Activated effector memory CD4-positive, alpha-beta T cell treated with anti-CD3 and anti-CD28 coated beads, Interleukin-2, amount 50 U/mL, for 16 hours (primary cell): ENCODE results near the gene METTL25B.

Experiments
- DNase-seq: peaks from one replicate; pipeline ENCODE4 v3.0.0-alpha.2; 2020

METTL25B gene

DNA sequence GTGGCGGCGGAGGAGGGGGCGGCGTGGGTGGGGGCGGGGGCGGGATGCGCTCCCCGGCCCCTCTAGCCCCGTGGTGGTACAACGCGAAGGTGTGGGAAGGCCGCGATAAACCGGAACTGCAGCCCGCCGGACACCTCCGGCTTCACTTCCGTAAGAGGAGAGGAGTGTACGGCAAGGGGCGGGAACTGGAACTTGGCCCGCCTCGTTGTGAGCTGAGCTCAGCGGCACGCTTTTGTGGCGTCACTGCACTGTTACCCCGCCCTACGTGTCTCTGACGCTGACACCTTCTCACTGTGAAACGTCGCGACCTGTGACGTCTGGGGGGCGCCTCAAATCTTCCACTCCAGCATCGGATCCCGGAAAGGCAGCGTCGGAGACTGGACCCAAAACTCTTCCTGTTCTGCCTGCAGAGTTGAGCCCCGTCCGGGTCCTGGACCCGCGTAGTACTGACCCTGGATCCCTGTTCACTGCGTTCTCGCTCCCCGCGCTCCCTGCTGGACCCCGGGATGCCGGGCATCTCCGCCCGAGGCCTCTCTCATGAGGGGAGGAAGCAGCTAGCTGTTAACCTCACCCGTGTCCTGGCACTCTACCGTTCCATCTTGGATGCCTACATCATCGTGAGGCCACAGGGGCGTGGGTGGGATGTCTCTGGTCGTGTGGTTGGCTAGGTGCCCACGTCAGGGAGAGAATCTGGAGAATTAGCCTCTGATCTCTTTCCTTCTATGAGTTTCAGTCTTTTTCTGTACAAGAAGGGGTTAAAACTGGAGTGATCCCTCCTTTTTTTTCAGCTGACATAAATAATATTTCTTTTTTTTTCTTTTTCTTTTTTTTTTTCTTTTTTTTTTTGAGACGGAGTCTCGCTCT, 562 bp downstream of the METTL25B start, which contains the start of gene ISG20L2:
Gene ISG20L2, minus strand, starts transcription at position 168 of the 864 bp plus-strand sequence. CDS start 1,114 bp downstream, outside the sequence.
- peak; percentile 98 for DNase-seq

DNA sequence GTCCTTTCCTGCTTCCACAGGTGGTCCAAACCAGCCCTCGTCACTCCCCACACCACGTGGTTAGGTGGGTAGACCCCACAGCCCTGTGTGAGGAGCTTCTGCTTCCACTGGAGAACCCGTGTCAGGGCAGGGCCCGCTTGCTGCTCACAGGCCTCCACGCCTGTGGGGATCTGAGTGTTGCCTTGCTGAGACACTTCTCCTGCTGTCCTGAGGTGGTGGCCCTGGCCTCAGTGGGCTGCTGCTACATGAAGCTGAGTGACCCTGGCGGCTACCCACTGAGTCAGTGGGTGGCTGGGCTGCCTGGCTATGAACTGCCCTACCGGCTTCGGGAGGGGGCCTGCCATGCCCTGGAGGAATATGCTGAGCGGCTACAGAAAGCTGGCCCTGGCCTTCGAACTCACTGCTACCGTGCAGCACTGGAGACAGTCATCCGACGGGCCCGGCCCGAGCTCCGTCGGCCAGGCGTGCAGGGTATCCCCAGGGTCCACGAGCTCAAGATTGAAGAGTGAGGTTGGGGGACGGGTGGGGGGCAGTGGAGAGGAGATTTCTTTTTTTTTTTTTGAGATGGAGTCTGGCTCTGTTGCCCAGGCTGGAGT, 5.8 kb downstream of the METTL25B start:
- no peak for DNase-seq

DNA sequence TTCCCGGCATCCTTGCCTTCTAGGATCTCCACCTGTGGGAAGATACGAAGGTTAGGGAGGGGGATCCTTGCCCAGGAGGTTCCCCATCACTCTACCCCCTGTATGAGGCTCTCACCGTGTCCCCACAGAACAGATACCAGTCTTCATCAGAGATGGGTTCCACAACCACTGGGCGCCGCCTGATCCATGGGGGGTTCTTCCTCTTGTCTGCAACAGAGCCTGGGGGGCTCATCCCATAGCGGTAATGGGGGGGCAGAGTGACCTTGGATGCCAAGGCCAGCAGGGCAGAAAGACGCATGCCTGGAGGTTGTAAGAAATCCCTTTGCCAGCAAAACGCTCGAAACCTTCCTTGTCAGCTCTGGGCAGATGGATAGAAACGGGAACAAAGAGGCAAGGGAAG, 10.1 kb downstream of the METTL25B start:
- DNase-seq, result no peak

DNA sequence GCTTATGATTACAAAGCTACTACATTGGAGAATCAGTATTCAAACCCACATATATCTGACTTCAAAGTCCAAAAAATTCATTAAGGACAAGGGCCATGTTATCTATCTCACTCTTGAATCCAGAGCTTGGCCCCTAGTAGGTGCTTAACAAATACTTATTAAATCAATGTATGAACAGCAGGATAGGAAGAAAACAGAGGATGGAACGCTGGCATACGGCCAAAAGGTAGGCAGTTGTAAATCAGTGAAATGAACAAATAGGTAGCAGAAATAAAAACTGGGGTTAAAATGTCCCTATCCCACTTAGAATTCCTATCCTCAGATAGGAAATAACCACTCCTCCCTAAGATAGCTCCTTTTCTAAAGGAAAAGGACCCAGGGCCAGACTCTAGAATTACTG, 10.6 kb downstream of the METTL25B start:
- no peak for DNase-seq

DNA sequence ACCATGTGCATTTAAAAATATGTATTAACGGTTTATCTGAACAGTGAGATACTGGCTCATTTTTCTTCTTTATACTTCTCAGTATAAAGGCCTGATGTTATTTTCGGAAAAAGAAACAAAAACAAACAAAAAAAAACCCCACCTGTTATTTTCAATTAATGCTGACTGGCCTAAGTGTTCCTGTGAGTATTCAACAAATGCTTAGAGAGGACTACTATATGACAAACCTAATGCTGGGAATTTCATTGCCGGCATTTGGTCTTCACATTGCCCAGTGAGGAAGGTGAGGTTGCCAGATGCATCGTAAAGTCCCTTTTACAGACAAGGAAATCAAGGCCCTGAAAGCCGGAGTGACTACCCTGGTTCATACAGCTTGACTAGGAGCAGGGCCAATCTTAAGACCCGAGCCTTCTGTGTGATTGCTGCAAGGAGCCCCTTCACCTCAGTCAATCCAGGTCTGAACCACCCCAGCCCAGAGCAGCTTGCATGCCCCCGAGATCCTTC, 12.0 kb downstream of the METTL25B start:
- no peak for DNase-seq

DNA sequence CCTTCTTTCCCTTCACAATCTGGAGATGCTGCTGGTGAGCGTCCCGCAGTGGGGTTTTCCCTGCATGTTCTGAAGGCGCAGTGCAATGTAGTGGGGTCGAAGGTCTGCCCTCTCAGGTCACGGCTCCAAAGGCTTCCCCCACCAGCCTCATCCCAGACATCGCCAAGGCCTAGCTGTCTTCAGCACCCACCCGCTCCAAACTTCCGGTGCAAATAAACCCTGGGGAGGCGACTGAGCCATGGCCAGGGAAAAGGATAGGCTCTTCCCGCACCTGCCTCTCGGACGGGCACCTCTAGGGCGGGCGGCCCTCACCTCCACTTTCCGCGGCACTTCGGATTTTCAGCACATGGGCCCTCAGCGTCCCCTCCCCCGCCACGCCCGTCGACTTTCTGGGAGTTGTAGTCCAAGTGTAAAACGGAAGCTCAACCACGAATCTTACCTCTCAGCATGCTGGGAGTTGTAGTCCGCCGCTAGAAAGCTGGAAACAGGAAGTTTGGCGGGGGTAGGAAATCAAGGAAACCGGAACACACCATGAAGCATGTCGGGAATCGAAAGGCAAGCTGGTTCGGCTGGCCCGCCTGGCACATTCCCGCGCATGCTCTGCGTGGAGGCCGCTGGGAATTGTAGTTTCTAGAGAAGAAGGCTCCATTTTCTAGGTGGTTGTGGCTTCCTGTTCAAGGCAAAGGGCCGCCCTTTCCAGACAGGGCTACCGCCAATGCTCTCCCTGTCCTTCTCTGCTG, 12.6 kb downstream of the METTL25B start, which contains the start of gene MRPL24:
Gene MRPL24, minus strand, starts transcription at position 348 of the 740 bp plus-strand sequence. CDS start 2,384 bp downstream, outside the sequence.
- DNase-seq, result peak; percentile 98

DNA sequence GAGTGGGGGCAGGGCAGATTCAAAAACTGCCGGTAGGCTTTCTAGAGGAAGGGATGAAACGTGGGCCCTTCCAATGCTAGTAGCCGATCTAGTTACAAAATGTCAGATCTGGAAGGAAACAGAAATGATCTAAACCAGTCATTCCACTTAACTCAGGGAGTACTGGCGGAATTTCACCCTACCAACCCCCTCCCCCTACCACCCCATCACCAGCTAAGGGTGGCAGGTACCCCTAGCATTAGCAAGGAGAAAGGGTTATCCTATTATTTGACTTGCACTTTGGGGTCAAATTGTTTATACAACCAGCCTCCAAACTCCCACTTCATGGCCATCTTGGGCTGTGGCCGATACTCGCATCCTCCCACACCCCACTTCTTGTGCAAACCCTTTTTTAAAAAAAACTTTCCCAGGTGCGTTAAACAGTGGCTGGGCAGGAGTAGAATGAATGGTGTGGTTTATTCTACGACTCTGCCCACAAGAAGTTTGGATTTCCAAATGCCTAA, 13.3 kb downstream of the METTL25B start:
- DNase-seq, result no peak

DNA sequence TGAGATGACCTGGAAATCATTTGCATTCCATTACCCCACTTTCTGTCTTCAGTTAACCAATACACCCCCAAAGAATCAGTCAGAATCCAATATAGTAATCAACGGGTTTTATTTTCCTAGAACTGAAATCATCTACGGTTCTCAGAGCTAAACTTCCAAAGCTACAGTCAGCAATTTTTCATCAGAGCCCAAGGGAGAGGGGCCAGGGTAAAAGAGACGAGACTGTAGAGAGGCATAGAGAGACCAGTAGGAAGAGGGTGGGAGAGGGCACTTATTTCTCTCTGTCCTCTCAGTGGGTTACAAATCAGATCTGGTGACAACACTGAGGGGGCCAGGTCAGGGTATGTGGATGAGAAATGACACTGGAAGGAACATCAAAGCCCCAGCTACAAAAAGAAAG, 13.7 kb downstream of the METTL25B start:
- no peak for DNase-seq

DNA sequence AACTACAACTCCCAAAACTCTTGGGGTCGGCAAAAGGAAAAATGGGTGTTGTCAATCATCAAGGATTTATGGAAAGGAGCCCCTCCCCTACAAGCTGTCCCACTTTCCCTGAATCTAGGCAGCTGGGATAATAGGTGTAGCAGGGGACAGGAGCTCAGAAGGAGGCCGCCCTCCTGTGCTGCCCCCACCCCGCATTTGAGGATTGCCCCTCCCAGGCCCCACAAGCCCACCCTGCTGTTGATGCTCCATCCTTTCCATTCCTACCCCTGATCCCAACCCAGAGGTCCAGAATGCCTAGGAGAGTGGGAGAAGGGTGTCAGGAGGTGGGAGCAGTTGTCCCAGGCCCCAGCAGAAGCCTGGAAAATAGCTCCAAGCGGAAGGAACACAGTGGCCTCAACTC, 14.5 kb downstream of the METTL25B start:
- DNase-seq, result no peak

DNA sequence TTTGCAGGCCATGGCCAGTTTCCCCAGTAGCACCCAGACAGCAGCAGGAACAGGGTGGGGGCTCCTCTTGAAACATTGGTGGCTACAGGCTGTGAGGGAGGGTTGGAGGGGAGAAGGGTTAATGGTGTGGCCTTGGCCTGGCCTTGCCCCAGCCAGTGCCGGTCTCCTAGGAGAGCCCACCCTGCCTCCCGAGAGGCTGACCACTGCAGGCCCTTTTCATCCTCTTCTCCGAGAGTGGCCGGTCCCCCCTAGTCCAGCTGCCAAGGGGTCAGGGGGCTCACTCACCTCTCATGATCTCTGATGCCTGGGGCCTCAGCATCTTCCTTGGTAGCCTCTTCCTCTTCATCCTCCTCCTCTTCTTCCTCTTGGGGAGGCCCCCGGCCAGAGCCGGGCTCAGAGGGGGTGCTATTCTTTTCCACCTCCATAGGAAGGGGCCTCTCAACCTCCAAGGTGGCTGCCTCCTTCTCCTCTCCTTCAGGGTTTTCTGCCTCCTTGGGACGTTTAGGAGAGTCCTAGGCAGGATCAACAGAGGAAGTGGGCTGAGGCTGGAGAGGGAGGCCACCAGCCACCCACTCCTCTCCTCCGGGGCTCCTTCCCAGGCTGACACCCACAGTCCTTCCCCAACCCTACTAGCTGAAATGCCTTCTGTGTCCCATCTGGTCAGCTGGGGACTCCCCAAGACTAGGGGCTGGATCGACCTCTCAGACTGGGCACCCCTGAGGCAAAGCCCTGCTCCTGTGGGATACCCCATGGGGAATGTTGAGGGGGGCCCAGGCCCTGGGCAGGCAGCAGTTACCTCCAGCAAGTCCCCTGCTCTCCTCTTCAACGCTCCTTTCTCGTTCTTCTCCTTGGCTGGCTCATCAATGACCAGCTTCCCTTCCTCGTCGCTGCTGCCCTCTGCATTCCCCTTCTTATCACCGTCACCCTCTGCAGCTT, 15.4 kb downstream of the METTL25B start:
- DNase-seq, result no peak

DNA sequence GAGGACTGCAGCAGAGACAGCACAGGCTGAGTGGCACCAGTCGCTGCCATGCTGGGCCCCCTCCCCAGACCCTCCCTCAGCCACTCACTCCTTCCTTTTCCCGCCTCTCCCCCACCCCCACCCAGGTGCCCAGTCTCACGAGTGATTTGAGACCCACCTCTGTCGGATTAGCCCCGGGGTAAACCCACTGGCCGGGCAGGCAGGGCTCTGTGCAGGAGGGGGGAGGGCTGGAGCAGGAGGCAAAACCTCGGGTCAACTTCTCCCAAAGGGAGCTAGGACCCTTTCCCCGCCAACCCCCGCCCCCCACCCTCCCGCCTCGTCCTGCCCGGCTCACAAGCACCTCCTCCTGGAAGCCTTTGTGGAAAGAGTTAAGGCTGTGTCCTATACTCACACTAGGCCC, 16.1 kb downstream of the METTL25B start:
- no peak for DNase-seq

DNA sequence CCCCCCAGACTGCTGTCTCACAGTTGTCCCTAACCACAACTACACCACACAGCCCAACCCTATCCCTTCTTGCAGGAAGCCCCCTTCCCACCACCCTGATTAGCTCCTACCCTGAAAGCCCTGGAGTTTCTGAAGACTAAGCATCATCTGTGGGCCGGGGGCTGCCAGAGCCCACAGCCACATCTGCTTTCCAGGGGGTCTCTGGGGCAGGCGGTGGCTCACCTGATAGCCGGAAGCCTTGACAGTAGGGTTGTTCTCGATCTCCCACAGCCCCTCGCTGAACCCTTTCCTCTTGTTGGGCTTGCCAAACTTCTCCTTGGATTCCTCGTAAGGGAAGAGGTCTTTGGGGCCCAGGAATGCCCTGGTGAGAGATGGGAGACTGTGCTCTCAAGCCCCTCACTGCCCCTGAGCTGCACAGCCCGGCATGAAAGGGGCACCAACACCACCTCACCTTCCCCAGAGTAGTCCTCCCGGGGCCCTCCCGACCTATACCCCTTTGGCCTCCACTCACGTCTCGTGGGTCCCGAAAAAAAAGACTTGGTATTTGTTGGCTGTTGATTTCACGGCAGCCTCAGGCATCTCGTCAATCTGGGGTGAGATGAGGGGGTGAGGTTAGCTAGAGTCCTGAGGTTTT, 16.6 kb downstream of the METTL25B start:
- no peak for DNase-seq

DNA sequence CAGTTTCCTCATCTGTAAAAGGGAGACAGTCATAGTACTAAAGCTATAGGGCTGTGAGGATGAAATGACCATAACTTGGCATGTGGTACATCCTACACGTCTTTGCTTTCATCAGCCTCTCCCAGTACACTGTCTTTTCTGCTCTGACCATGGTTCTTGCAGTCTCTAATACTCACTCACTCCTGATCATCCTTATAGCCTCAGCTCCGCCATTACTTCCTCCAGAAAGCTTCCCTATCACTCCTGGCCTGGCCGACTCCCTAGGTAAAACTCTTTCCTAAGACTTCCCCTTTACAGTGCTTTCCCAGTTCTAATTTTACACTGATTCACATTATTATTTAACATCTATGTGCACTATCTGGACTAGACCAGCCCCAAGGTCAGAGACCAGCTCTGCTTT, 17.6 kb downstream of the METTL25B start:
- no peak for DNase-seq

DNA sequence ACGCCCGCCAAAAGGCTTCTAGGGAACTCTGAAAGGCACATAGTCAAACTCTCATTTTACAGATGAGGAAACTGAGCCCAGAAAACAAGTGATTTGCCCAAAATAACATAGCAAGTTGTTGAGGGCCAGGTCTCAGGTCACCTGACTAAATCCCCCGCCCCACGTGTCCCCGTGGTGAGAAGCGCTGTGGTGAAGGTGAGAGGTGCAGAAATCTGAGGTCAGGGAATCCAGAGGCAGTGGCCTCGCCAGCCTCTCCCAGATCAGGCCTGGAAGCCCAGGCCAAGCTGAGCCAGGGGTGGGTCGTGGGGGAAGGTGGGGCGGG, 18.1 kb downstream of the METTL25B start:
- DNase-seq, result no peak

DNA sequence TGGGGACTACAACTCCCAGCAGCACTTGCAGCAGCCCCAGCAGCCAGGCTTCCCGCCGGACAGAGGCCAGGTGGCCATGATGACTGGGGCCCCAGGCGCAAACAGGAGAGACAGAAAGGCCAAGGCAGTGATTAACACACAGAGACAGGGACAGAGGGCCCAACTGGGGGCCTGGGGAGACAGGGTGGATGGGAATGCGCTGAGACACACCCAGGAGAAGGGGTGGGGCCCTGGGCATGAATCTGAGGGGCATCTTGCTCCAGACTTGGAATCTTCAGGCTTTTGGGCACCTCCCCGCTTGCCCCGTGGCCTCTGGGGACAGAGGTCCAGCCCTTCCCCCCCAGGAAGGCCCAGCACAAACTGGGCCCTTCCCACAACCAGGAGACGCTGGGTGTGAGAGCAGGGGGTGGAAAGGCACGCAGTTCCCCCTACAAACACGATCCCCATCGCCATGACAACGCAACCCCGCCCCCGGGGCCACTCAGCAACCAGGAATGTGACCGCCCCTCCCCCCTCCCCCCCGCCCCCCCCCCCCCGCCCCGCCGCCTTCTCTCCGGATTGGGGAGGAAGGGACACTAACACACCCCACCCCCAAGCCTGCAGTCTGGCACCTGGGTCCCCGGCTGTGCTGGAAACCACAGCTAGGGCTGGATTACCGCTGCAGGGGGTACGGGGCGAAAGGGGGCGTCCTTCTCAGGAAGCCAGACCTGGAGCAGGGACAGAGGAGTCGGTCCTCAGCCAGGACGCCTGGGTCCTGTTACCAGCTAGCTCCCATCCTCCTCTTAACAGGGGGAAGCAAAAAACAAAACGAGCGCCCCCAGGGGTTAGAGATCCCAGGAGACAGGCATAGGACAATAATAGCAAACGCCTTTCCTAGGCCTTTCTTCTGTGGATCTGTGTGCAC, 18.7 kb downstream of the METTL25B start:
- peak; percentile 81 for DNase-seq

DNA sequence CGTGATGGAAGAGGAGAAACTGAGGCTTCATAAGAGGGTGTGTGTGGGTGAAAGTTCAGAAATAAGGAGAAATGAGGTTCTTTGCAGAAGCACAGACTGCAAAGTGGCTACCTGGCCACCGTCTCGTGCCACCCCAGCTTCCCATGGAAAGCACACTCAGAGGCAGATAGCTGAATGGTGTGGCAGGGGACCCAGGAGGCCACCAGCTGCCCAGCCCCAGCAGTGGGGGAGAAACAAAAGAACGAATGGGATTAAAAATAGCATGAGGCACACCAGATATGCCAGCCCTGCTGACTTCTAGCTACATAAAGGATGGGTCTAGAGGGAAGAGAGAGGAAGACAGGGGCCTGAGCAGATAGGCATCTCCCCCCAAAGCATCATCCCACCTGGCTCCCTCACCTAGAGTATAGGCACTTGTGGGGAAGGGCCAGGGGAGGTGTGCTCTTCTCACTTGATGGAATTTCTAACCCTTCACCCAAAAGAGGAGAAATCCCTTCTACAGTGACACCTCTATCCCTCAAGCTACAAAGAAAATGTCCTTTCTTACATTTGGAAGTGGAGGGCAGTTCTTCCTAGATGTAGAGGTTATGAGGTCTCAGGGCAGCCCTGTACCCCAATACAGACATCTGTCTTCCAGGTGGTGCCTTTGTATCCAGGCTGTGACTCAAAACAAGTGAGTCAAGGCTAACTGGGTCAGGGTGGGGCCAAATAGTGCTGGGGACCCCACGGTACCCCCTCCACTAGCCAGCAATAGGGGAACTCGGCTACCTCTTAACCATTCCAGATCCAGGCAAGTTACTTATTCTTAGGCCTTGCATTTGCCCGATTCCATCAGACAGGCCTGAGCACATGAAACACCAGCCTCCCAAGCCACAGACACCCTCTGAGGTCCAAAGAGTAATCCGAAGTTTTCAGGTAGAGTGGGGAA, 19.7 kb downstream of the METTL25B start:
- no peak for DNase-seq

DNA sequence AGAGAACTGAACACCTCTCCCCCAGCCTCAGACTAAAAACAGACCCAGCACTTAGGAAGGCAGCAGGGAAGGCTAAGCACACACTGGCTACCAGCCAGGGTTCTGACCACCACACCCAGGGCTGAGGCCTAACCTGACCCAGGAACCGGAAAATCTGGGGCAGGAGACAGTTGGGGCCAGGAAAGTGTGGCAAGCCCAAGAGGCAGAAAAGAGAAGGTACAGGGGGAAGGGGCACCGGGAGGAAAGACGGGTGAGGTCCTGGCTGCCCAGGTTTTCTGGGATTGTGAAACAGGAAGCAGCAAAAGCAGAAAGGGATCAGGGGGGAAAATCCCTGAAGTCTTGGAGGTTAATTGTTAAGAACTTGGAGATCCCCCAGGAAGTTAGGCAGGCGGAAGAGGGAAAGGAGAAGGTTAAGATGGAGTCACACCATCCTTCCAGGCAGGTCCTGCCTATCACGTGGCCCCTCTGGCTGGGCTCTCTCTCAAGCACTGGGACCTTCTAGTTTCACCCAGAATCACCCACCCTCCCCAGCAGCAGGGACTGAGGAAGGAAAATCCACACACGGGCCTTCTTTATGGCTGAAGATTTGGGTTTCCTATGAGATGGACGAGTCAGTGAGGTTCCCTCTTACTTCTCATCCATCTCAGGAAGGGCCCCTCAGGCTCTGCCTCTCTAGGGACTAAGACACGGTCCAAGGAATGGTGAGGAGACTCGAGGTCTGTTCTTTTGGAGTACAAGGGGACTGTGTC, 20.6 kb downstream of the METTL25B start:
- peak; percentile 73 for DNase-seq

DNA sequence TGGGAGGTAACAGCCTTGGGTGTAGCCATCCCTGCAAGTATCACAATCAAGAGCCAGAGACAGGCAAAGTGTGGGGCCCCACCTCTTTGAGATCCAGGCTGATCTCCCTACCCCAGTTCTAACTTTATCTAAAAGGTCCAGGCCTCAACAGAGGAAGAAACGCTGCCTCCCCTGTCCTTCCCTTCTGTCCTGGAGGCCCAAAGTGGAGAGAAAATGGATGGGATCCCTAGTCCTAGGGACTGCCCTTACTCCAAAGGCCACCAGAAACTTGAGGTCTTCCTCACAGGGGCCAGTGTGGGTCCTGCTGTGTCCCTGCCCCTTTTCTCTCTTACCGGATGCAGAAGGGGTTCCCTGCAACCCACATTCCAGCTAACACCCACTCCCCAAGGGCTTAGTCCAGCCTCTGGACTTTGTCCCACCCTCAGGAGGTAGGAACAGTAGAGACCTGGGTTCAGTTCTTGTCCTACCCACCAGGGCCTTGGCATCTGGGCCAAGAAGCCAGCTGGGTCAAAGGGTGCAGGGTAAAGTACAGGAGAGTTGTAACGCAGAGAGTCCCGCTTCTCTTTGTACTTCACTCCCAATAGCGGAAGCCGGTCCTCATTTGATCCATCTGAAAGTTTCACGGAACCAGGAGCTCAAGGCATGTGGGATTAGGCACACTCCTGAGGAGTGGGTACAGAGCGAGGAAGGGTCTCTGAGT, 21.3 kb downstream of the METTL25B start:
- no peak for DNase-seq
